Right atrium auricular region (tissue), 2 donors: Measurements from ENCODE around the gene MSH5. TPM values are rescaled to one million over a fixed set of nuclear protein-coding genes. Genes with fewer than 3 reads are reported as not detected.

Experiments
- DNase-seq: peaks from one replicate; pipeline ENCODE4 v3.0.0-alpha.2; 2019; ENCODE audit warnings: low spot score
- H3K27ac ChIP-seq, 2 donors: fragments of 200-600 bp; sonication (generic); 1 replicate in 1 of 2; 2 replicates in 1 of 2; pipeline ENCODE4 v1.5.1; 2016 to 2019
- H3K27me3 ChIP-seq, 2 donors: fragments of 200-600 bp; sonication (generic); one replicate each; pipeline versions ENCODE4 v1.5.1 to v1.6.0; 2017 to 2019
- H3K36me3 ChIP-seq: fragments of 200-600 bp; sonication (generic); one replicate; pipeline ENCODE4 v1.5.1; 2016
- H3K4me1 ChIP-seq, 2 donors: fragments of 200-600 bp; sonication (generic); one replicate each; pipeline versions ENCODE4 v1.5.1 to v1.6.0; 2017 to 2019
- H3K4me3 ChIP-seq, 2 donors: fragments of 200-600 bp; sonication (generic); 1 replicate in 1 of 2; 2 replicates in 1 of 2; pipeline ENCODE4 v1.5.1; 2017 to 2019; ENCODE audit warnings: mild to moderate bottlenecking in 1 of 2, moderate library complexity in 1 of 2
- H3K9me3 ChIP-seq, 2 donors: fragments of 200-600 bp; sonication (generic); one replicate each; pipeline ENCODE4 v1.5.1; 2019
- total RNA-seq, 2 donors: library from RNA; depleted of rRNA; stranded (reverse); fragments of >200 nt; gene quantifications; one replicate each; pipeline ENCODE4 v1.1.0, GENCODE V29; 2016
- TF ChIP-seq, protein P1 (sequence below), 2 donors: fragments of 200-600 bp; sonication (generic); IDR thresholded peaks; one replicate each; pipeline ENCODE4 v1.5.1; 2019; ENCODE audit warnings: antibody characterized with exemption in 2 of 2

The MSH5 gene
- total RNA-seq, 2 donors from 2014 or later, result 0.37 to 0.98 TPM

DNA sequence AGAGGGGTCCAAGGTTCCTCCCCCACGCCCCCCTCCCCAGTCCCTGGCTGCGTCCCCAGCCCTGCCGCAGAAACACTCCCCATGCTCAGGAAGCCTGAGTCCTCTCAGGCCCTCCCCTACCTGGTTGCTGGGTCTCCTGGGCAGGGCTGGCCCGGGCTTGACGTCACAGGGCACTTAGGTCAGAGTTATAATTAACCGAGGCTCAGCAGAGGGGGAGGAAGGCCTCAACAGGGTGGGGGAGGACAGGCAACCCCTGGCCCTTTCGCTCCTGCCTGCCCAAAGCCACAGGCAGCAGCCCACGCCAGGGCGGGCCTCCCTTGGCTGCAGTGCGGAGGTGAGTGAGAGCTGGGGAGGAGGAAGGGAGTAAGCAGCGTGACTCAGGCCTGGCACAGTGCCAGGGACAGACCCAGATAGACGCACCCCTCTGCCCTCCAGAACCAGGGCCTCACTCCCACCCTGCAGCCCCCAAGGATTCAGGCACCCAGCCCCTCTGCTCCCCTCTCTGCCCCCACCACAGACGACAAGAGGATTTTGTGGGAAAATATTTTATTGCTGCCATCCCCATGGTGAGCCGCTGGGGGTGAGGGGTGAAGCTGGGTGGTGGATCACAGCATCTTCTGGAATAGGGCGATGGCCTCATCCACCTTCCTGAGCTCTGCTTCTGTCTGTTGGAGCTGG, 37.3 kb downstream of the MSH5 start, which contains the start of gene VWA7:
Gene VWA7 (minus strand): TSS at position 340 of the 678 bp plus-strand sequence. CDS start 549 bp downstream, outside the sequence.
- no peak for DNase-seq
- Histone ChIP-seq H3K9me3 (no peaks in the 10 kb centered on the region), H3K27ac (peak within 1 kb of the TSS; percentile 61 to 70), H3K4me1 (peaks cover 0 to 17% of the 10 kb centered on the region in 2 donors), H3K36me3 (peaks cover 44% of the 10 kb centered on the region), H3K4me3 (peak within 1 kb of the TSS; percentile 8 to 24), H3K27me3 (no peaks in the 10 kb centered on the region)
- TF ChIP-seq, protein P1, sequence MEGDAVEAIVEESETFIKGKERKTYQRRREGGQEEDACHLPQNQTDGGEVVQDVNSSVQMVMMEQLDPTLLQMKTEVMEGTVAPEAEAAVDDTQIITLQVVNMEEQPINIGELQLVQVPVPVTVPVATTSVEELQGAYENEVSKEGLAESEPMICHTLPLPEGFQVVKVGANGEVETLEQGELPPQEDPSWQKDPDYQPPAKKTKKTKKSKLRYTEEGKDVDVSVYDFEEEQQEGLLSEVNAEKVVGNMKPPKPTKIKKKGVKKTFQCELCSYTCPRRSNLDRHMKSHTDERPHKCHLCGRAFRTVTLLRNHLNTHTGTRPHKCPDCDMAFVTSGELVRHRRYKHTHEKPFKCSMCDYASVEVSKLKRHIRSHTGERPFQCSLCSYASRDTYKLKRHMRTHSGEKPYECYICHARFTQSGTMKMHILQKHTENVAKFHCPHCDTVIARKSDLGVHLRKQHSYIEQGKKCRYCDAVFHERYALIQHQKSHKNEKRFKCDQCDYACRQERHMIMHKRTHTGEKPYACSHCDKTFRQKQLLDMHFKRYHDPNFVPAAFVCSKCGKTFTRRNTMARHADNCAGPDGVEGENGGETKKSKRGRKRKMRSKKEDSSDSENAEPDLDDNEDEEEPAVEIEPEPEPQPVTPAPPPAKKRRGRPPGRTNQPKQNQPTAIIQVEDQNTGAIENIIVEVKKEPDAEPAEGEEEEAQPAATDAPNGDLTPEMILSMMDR (IDR thresholded peaks at IDR 0.05), result no peak

DNA sequence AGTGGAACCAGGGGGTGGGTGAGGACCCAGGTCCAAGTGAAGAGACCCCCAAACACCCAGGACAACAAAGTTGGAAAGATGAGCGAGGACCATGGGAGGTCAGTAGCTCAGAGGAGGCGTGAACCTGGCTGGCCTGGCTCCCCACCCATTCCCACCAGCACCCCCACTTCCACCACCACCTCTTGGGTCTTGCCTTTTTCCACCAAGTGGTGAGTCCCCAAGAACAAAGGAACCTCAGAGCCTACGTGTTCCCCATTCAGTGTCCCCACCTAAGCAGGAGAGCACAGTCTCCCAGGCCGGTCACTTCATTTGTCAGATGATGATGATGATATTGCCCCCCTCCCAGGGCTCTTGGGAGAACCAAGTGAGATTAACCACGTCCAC, 37.9 kb downstream of the MSH5 start:
- no peak for DNase-seq
- Histone ChIP-seq H3K9me3 (no peaks in the 10 kb centered on the region), H3K4me3 (no peak overlapping the region), H3K36me3 (peaks cover 49% of the 10 kb centered on the region), H3K4me1 (peaks cover 0 to 17% of the 10 kb centered on the region in 2 donors), H3K27ac (peak overlapping the region; percentile 61 to 70), H3K27me3 (no peaks in the 10 kb centered on the region)
- TF ChIP-seq, protein P1 (IDR thresholded peaks at IDR 0.05), result no peak

DNA sequence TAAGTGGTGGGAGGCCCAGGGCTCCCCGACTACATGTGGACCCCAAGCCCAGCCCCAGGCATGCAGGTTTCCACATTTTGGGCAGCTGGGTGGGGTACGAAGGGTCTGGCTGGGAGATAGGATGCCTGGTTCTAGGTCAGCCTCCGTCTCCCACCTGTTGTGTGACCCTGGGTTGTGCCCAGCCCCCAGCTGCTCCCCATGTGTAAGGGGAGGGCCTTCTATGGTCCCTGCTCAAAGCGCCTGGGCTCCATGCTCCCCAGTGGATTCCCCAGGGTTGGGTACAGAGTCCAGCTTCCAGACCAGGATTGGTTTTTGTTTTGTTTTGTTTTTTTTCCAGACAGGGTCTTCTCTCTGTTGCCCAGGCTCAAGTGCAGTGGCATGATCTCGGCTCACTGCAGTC, 38.4 kb downstream of the MSH5 start:
- H3K4me3 ChIP-seq, result no peak overlapping the region

DNA sequence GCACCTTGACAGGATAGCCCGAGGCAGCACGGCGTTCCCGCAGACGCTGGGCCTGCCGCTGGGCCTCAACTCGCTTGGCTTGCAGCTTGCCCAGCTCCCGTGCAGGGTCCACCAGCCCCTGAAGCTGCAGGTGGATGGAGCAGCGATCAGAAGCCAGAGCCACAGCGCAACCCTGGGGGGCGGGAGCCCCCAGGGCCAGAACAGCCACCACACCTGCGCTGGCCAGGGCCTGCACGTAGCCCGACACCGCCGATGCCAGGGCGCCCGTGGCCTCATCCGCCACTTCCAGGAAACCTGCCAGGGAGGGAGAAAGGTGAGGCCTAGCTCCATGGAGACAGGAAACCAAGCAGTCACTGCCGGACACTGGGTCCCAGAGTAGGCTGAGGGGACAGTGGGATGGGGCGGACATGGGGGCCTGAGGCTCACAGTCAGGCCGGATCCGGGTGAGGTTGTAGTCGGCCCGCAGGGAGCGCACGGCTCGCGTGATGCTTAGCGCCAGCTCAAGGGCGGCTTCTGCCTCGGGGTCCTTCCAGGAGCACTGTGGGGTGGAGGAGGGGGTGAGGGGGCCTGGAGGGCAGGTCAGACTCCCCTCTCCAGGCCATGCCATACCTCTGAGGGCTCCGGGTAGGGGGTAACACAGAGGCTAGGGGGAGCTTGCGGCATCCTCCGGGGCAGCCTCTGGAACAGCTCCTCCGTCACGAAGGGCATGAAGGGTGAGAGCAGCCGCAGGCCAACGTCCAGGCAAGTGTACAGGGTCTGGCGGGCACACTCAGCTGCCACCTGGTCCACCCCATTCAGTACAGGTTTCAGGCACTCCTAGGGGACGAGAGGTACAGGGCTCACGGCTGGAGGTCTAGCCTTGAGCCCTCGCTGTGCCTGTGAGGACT, 39.4 kb downstream of the MSH5 start:
- Histone ChIP-seq H3K36me3 (peaks cover 62% of the 10 kb centered on the region), H3K4me3 (no peak overlapping the region), H3K9me3 (no peaks in the 10 kb centered on the region), H3K27me3 (no peaks in the 10 kb centered on the region), H3K4me1 (peaks cover 0 to 17% of the 10 kb centered on the region in 2 donors), H3K27ac (no peak overlapping the region)
- DNase-seq, result no peak
- TF ChIP-seq, protein P1 (IDR thresholded peaks at IDR 0.05), result no peak

More for the DNA sequence above, 38.4 kb downstream of the MSH5 start:
- Histone ChIP-seq H3K4me1 (peaks cover 0 to 17% of the 10 kb centered on the region in 2 donors), H3K27me3 (no peaks in the 10 kb centered on the region), H3K9me3 (no peaks in the 10 kb centered on the region), H3K27ac (no peak overlapping the region), H3K36me3 (peaks cover 54% of the 10 kb centered on the region)
- TF ChIP-seq, protein P1 (IDR thresholded peaks at IDR 0.05), result no peak
- DNase-seq, result no peak

DNA sequence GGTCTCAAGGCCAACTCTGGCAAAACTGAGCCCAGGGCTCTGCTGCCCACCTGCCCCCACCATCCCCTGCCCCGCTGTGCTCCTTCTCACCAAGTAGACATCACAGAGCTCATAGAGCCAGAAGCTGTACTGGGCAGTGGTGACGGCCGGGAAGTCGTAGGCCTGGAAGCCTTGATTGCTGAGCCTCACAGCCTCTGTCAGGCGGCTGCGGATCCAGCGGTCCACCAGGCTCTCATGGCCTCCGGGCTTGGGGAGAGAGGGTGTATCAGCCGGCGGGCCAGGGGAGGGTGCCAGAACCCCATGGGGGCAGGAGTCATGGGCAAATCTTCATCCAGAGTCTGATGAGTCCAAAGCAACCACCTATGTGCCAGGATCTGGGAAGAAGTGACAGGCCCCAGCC, 40.1 kb downstream of the MSH5 start:
- no peak for DNase-seq
- Histone ChIP-seq H3K36me3 (peaks cover 69% of the 10 kb centered on the region), H3K27me3 (no peaks in the 10 kb centered on the region), H3K27ac (no peak overlapping the region), H3K9me3 (no peaks in the 10 kb centered on the region), H3K4me3 (no peak overlapping the region), H3K4me1 (peaks cover 0 to 17% of the 10 kb centered on the region in 2 donors)
- TF ChIP-seq, protein P1 (IDR thresholded peaks at IDR 0.05), result no peak
